Placental epithelial cell (primary cell): ENCODE measurements around the gene FOSL1. TPM values are rescaled to one million over a fixed set of nuclear protein-coding genes. Genes with fewer than 3 reads are reported as not detected.

Experiments
- total RNA-seq: library from RNA; depleted of rRNA; stranded (reverse); fragments of >200 nt; gene quantifications from 2 replicates; pipeline ENCODE4 v1.2.3, GENCODE V29; 2012

FOSL1 gene
- 1.1 and 1.2 TPM in 2 replicates for total RNA-seq

GRCh38 chr11:65900125-65900898 lies at the start of gene FOSL1:
Gene FOSL1 (minus strand): TSS chr11:65900388. CDS start chr11:65900339, 49 bp downstream.

DNA sequence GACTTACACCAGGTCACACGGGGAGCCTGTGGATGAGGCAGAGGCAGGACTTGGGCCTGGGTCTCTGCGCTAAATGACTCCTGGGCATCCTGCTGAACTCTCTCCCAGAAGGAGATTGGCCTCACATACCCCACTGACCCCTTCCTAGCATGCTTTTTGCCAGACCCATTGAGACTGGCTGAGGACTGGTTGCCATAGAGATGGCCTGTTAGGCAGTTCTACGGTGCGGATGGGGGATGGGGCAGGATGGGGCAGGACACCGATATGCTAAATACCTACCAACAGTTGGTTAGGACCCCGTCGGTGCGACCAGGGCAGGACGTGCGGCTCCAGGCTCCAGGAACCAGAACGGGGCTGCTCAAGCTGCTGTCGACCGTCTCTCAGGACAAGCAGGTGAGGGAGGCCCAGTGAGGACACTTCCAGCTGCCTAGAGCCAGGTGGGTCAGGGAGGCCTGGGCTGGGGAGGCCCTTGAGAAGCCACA lies 45.3 kb upstream of the FOSL1 start, which contains the start of gene TSGA10IP:
TSS of gene TSGA10IP (plus strand) at position 51 of the 482 bp plus-strand sequence. CDS start at position 247, 196 bp downstream.

DNA sequence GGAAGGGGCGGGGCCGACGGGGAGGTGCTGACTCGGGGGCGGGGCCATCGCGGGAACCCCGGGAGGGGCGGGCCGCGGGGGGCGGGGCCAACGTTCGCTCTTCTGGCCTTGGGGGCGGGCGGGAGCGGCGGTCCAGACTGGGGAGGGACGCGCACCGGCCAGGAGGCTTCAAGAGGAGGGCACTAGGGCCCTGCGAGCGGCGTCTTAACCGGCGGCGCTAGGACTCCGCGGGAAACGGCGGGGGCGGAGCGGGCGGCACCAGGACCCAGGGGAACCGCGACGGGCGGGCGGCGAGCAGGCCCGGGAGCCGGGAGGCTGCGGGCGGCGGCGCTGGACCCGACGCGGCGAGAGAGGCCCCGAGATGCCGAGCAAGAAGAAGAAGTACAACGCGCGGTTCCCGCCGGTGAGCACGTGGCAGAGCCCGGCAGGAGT lies 19.0 kb upstream of the FOSL1 start, which contains the start of gene DRAP1:
TSS of gene DRAP1 (plus strand) at position 286 of the 432 bp plus-strand sequence. CDS start at position 362, 76 bp downstream.

DNA sequence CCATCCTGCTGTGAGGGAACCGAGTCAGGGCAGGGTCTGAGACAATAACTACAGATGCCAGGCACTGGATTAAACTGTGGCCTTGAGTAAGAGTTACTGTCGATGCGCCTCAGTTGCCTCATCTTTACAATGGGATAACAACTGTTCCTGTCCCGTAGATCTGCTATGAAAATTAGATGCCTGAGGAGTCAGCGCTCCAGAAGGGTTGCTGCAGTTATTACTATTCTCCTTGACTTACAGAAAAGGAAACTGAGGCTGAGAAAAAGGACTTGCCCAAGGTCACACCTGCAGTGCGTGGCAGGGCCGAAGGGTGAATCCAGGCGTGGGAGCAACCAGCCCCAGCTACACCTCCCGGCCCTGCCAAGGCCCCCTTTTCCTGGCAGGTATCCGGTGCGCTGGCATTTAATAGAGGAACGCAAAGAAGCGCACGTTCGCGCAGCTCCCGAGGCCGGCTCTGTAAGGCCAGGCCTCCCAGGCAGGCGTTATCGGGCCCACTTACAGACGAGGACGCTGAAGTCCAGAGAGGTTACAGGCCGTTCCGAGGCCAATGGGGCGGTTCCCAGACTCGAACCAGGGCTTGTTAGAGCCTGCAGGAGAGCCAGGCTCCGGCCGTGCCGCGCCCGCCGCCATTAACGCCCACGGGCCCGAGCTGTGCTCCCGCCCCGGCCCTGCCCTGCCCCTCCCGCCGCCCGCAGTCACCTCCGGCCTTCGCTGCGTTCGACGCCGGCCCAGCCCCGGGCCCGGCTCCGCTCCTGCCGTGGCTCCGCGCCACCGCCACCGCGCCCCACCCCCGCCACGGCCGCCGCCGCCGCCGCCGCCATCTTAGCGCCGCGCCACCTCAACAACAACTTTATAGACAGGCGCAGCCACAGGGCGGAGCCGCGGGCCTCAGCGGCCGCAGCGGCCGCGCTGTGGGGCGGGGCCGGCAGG lies 18.3 kb upstream of the FOSL1 start, which contains the start of gene C11orf68:
TSS of gene C11orf68 (minus strand) at position 852 of the 930 bp plus-strand sequence. CDS start at position 821, 31 bp downstream.

GRCh38 chr11:65890324-65891218 lies 9.6 kb downstream of the FOSL1 start, which contains the start of gene CCDC85B:
Gene CCDC85B (plus strand): TSS chr11:65890673. CDS start chr11:65890784, 111 bp downstream.

DNA sequence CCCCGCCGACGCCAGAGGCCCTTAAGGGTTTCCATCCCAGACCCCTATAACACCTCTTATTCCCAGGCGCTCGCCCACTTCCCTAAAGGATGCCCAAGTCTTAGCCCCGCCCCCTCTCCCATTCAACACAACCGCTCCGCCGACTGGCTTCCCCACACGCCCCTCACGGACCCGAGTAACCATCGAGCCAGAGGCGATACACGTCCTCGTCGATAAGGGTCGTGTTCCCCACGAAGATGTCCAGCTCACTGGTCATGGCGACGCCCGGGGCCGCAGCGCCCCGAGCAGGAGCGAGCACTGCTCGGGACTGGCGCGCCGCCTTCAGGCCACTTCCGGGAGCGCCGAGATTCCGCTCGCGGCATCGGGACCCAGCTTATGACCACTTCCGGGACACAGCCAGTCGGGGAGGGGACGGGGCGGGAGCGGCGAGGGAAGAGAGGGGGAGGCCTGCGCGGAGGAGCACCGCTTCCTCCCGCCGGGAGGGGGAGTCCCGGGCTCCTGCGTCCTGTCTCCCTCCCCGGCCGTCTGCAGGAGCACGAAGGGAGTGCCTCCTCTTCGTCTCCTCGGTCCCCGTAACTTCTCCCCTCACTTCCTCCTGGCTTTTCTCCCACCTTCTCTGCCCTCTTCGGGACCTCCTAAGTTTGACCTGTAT lies 11.9 kb downstream of the FOSL1 start, which contains the start of gene FIBP:
TSS of gene FIBP (minus strand) at position 309 of the 652 bp plus-strand sequence. CDS start at position 256, 53 bp downstream.

DNA sequence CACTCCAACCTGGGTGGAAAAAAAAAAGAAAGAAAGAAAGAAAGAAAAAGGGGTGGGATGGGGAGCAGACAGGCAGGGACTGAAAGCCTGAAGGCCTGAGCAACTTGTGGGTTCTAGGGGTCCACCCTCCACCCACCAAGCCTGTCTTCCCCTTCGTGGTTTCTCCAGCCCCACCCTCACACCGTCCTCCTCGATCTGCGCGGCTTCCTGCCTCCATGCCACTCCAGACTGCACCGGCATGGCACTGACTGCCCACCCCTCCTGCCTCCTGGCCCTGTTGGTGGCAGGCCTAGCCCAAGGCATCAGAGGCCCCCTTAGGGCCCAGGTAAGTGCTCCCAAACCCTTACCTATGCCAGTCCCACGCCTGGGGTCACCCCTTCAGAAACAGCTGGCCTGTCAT lies 20.6 kb downstream of the FOSL1 start, which contains the start of gene CTSW:
TSS of gene CTSW (plus strand) at position 221 of the 400 bp plus-strand sequence. CDS start at position 239, 18 bp downstream.

DNA sequence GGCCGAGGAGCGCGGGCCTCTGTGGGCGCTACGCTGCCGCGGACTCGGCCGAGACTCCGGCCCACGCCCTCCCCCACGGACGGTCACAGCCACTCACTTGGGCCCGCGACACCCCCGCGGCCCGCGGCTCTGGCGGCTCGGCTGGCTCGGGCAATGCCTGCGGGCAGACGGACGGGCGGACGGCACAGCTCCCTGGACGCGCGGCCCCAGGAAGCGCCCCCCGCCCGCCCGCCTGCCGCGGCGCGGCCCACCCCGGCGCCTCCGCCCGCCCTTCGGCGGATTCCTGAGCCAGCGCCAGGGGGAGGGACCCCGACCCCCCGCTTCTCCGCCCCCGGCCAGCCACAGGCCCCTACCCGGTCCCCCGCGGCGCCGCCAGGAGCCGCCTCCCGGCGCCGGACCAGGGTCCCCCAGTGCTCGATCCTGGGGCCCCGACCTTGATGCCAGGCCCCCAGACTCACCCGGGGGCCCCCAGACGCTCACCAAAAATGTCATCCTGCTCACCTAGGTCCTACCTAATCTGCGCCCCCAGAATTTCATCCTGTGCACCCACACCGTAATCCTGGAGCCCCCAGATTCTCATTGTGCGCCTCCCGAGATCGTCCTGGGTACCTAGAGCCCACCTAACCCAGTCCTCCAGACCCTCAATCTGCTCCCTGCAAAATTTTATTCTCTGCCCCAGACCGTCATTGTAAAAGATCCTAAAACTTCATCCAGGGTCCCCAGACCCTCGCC lies 27.4 kb downstream of the FOSL1 start, which contains the start of gene EFEMP2:
TSS of gene EFEMP2 (minus strand) at position 215 of the 732 bp plus-strand sequence. CDS start 446 bp downstream, outside the sequence.

DNA sequence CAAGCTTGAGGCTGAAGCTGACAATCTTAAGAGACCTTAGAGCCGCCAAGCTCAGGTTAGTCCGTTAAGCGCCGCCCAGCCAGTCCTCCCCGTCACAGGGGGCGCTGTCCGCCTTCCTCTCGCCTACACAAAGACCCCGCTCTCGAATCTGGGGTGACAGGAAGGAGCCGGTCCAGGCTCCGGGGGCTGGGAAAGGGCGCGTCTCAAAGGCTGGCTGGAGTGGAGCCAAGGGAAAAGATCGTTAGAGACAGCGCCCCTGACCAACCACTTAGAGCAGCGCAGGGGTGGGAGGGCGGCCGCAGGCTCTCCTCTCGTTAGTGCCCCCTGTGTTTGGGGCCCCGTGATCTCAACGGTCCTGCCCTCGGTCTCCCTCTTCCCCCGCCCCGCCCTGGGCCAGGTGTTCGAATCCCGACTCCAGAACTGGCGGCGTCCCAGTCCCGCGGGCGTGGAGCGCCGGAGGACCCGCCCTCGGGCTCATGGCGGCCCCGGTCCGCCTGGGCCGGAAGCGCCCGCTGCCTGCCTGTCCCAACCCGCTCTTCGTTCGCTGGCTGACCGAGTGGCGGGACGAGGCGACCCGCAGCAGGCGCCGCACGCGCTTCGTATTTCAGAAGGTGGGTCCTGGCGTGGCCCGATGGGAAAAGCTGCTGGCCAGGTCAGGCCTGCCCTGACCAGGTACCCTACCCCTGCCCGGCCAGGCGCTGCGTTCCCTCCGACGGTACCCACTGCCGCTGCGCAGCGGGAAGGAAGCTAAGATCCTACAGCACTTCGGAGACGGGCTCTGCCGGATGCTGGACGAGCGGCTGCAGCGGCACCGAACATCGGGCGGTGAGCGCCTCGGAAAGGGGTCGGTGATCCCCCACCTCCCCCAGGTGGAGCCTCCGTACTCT lies 39.7 kb downstream of the FOSL1 start, which contains the start of gene MUS81:
TSS of gene MUS81 (plus strand) at position 156 of the 887 bp plus-strand sequence. CDS start at position 477, 321 bp downstream.

DNA sequence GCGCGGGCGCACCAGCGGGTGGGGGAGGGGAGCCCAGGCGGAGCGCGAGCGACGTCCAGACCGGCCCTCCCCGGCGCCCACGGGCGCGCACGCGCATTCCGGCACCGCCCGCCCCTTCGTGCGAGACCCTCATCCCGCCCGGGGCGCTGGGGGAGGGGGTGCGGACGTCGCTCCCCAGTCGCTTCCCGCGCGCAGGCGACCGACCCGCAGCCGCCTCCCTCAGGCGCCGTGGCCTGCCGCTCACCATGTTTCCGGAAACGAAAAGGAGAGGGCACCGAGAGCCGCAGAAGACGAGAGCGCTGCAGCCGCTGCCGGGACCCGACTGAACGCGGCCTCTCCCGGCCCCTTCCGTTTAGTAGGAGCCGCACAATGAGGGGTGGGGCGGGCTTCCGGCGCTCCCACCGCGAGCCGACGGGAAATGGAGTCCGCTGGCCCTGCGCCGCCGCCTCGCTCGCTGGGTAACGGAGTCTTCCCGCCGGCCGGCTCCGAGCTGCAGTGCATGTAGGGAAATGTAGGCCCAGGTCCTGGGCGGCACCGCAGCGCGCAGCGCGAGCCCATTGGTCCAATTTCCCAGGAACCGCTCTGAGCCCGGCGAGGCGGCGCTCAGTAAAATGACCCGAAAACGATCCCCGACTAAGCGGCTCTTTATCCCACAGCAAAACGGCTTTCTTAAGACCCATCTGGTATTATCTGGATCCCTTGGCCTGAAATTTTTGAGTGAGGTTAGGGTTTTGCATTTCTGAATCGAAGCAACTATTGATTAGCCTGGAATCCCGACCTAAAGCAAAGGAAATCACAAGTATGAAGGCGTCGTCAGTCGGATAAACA lies 42.1 kb downstream of the FOSL1 start, which contains the start of gene CFL1:
TSS of gene CFL1 (minus strand) at position 328 of the 828 bp plus-strand sequence. CDS start at position 247, 81 bp downstream.

Other genes starting within 250 kb of the FOSL1 start
- gene RELA, start 237.5 kb downstream of the FOSL1 start, total RNA-seq, result 35.7 and 42.7 TPM in 2 replicates
- 53.2 and 67.1 TPM in 2 replicates for gene KAT5, start 188.1 kb downstream of the FOSL1 start, total RNA-seq
- 24.7 and 37.1 TPM in 2 replicates for gene RNASEH2C, start 179.6 kb downstream of the FOSL1 start, total RNA-seq
- gene AP5B1, start 119.4 kb downstream of the FOSL1 start, total RNA-seq, result 17.0 and 20.0 TPM in 2 replicates
- gene OVOL1, start 113.3 kb downstream of the FOSL1 start, total RNA-seq, result 1.3 and 2.0 TPM in 2 replicates
- gene SNX32, start 66.4 kb downstream of the FOSL1 start, total RNA-seq, result 1.1 and 5.5 TPM in 2 replicates
- 397 and 949 TPM in 2 replicates for gene CFL1, start 42.2 kb downstream of the FOSL1 start, total RNA-seq
- 42.0 and 54.2 TPM in 2 replicates for gene MUS81, start 40.0 kb downstream of the FOSL1 start, total RNA-seq
- gene EFEMP2, start 27.6 kb downstream of the FOSL1 start, total RNA-seq, result 39.4 and 68.7 TPM in 2 replicates
- gene CTSW, start 20.6 kb downstream of the FOSL1 start, total RNA-seq, result 0.79 TPM in 1 of 2 replicates, not detected in the other
- gene FIBP, start 11.9 kb downstream of the FOSL1 start, total RNA-seq, result 110 and 165 TPM in 2 replicates
- 23.2 and 30.0 TPM in 2 replicates for gene CCDC85B, start 9.7 kb downstream of the FOSL1 start, total RNA-seq
- 24.3 and 35.7 TPM in 2 replicates for gene C11orf68, start 18.7 kb upstream of the FOSL1 start, total RNA-seq
- gene DRAP1, start 19.0 kb upstream of the FOSL1 start, total RNA-seq, result 63.6 and 81.4 TPM in 2 replicates
- not detected in 2 replicates for gene TSGA10IP, start 45.1 kb upstream of the FOSL1 start, total RNA-seq
- 33.4 and 37.7 TPM in 2 replicates for gene SART1, start 61.3 kb upstream of the FOSL1 start, total RNA-seq
- 29.8 and 40.0 TPM in 2 replicates for gene EIF1AD, start 101.8 kb upstream of the FOSL1 start, total RNA-seq
- 23.2 and 37.5 TPM in 2 replicates for gene BANF1, start 102.1 kb upstream of the FOSL1 start, total RNA-seq
- gene CST6, start 111.6 kb upstream of the FOSL1 start, total RNA-seq, result 39.3 and 66.6 TPM in 2 replicates
- gene CATSPER1, start 126.1 kb upstream of the FOSL1 start, total RNA-seq, result under 0.01 and 0.54 TPM in 2 replicates
- gene GAL3ST3, start 148.8 kb upstream of the FOSL1 start, total RNA-seq, result not detected in 2 replicates
- gene SF3B2, start 152.0 kb upstream of the FOSL1 start, total RNA-seq, result 138 and 219 TPM in 2 replicates
- gene PACS1, start 169.9 kb upstream of the FOSL1 start, total RNA-seq, result 40.8 and 50.6 TPM in 2 replicates